Hepatocyte (in vitro differentiated cells): Measurements from ENCODE around the gene OBSCN. TPM values are rescaled to one million over a fixed set of nuclear protein-coding genes. Genes with fewer than 3 reads are reported as not detected.

Source experiments
- DNase-seq: peaks from one replicate; pipeline ENCODE4 v3.0.0-alpha.2; 2016; ENCODE audit warnings: low spot score
- H2AFZ ChIP-seq: fragments of 200-600 bp; sonication (generic); 2 replicates; pipeline ENCODE4 v1.6.0; 2016; ENCODE audit warnings: antibody characterized with exemption, mild to moderate bottlenecking
- H3K27ac ChIP-seq: fragments of 200-600 bp; sonication (generic); 2 replicates; pipeline ENCODE4 v1.5.1; 2016; ENCODE audit warnings: mild to moderate bottlenecking
- H3K27me3 ChIP-seq: fragments of 200-600 bp; sonication (generic); 2 replicates; pipeline ENCODE4 v1.6.1; 2016
- H3K36me3 ChIP-seq: fragments of 200-600 bp; sonication (generic); replicated peaks from 2 replicates; pipeline ENCODE4 v1.5.1; 2016; ENCODE audit warnings: low read depth; ENCODE audit not compliant: insufficient read depth
- H3K4me1 ChIP-seq: fragments of 200-600 bp; sonication (generic); 2 replicates; pipeline ENCODE4 v1.5.1; 2016; ENCODE audit warnings: mild to moderate bottlenecking, moderate library complexity; ENCODE audit not compliant: insufficient read depth
- H3K4me2 ChIP-seq: fragments of 200-600 bp; sonication (generic); 2 replicates; pipeline ENCODE4 v1.6.0; 2016
- H3K4me3 ChIP-seq: fragments of 200-600 bp; sonication (generic); 2 replicates; pipeline ENCODE4 v1.5.1; 2016; ENCODE audit warnings: mild to moderate bottlenecking
- H3K79me2 ChIP-seq: fragments of 200-600 bp; sonication (generic); 2 replicates; pipeline ENCODE4 v1.6.0; 2017; ENCODE audit warnings: mild to moderate bottlenecking
- H3K9me2 ChIP-seq: fragments of 200-600 bp; sonication (generic); replicated peaks from 2 replicates; pipeline ENCODE4 v1.6.0; 2017; ENCODE audit warnings: mild to moderate bottlenecking; ENCODE audit not compliant: insufficient read depth
- H3K9me3 ChIP-seq: fragments of 200-600 bp; sonication (generic); 2 replicates; pipeline ENCODE4 v1.5.1; 2016; ENCODE audit warnings: low read depth, mild to moderate bottlenecking
- H4K20me1 ChIP-seq: fragments of 200-600 bp; sonication (generic); 2 replicates; pipeline ENCODE4 v1.6.0; 2016; ENCODE audit warnings: mild to moderate bottlenecking; ENCODE audit not compliant: insufficient read depth, poor library complexity, severe bottlenecking
- CTCF ChIP-seq: fragments of 200-600 bp; sonication (generic); IDR thresholded peaks from 2 replicates; pipeline ENCODE4 v1.5.1; 2016; ENCODE audit warnings: antibody characterized with exemption, mild to moderate bottlenecking; ENCODE audit not compliant: poor library complexity
- EZH2 ChIP-seq: fragments of 200-600 bp; sonication (generic); IDR thresholded peaks from 2 replicates; pipeline ENCODE4 v1.6.1; 2016; ENCODE audit warnings: antibody characterized with exemption, mild to moderate bottlenecking, borderline replicate concordance
- EZH2phosphoT487 ChIP-seq: fragments of 200-600 bp; sonication (generic); IDR thresholded peaks from one replicate; pipeline ENCODE4 v1.6.1; 2018; ENCODE audit warnings: antibody characterized with exemption, mild to moderate bottlenecking, low read depth, moderate library complexity; ENCODE audit not compliant: unreplicated experiment, severe bottlenecking
- WGBS: methylation state at CpG from one replicate; pipeline ENCODE4 v1.1.6; 2016; ENCODE audit warnings: low lambda C conversion rate; ENCODE audit errors: missing lambda C conversion rate; 5-methylcytosine and 5-hydroxymethylcytosine counted together
- microRNA-seq: library from miRNA; unstranded; fragments of <30 nt; microRNA quantifications from one replicate; pipeline ENCODE4, GENCODE V29; 2017
- polyA plus RNA-seq: library from polyadenylated mRNA; unstranded; fragments of >200 nt; fragmentation: Nextera tagmentation; extraction: Ambion mirVana; gene quantifications from 2 replicates; pipeline ENCODE4 v1.2.1, GENCODE V29; 2016
- total RNA-seq: library from RNA; depleted of rRNA; stranded (reverse); fragments of >200 nt; gene quantifications from 2 replicates; pipeline ENCODE4 v1.2.3, GENCODE V29; 2014

The OBSCN gene
- total and polyA plus RNA-seq, 2 experiments from 2014 or later, result 15.0 to 22.4 TPM

DNA sequence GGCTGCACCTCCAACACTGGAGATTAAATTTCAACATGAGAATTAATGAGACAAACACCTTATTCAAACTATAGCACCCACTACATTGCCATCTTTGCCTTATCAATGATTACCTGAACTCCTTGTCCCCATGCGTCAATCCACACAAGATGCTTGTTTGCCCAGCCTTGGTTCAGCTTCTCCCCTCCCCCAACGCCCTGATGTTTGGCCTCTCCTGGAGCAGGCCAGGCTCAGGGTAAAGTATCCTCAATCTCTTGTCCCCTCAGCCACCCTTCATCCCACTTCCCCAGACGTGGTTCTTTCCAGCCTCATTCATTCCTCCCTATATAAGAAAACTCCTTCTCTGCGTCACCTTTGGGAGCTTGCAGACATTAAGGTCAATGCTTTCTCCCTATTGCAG is 220.6 kb downstream of the OBSCN start:
- Histone ChIP-seq H3K9me2 (no peaks in the 10 kb centered on the region), H3K36me3 (no peaks in the 10 kb centered on the region), H3K9me3 (no peaks in the 10 kb centered on the region), H2AFZ (no peak overlapping the region), H3K4me2 (no peak overlapping the region), H3K79me2 (no peaks in the 10 kb centered on the region), H3K27me3 (no peaks in the 10 kb centered on the region), H3K4me3 (no peak overlapping the region), H3K27ac (no peak overlapping the region), H3K4me1 (peaks cover 9% of the 10 kb centered on the region), H4K20me1 (no peaks in the 10 kb centered on the region)
- DNase-seq, result no peak
- WGBS, result 70% methylated on average over 4 of the region's 4 CpGs
- TF ChIP-seq EZH2phosphoT487 (no peak), EZH2 (no peak), CTCF (no peak)

Small RNA genes within 50 kb of the gene (microRNA-seq; reads per million reads assigned to microRNA genes)
- gene MIR6742, result not detected

Other genes with a start within 250 kb of the OBSCN start
- 0.03 and 0.20 TPM in 2 replicates for gene WNT3A, start 201.0 kb upstream of the OBSCN start, total RNA-seq
- not detected in 2 replicates for gene WNT3A, start 201.0 kb upstream of the OBSCN start, polyA plus RNA-seq
- 249 and 250 TPM in 2 replicates for gene ARF1, start 125.3 kb upstream of the OBSCN start, total RNA-seq
- gene ARF1, start 125.3 kb upstream of the OBSCN start, polyA plus RNA-seq, result 594 and 609 TPM in 2 replicates
- 8.3 and 12.3 TPM in 2 replicates for gene C1orf35, start 104.7 kb upstream of the OBSCN start, total RNA-seq
- gene C1orf35, start 104.7 kb upstream of the OBSCN start, polyA plus RNA-seq, result 24.6 and 31.6 TPM in 2 replicates
- 59.6 and 64.8 TPM in 2 replicates for gene MRPL55, start 98.7 kb upstream of the OBSCN start, total RNA-seq
- gene MRPL55, start 98.7 kb upstream of the OBSCN start, polyA plus RNA-seq, result 122 and 130 TPM in 2 replicates
- 157 and 158 TPM in 2 replicates for gene GUK1, start 67.8 kb upstream of the OBSCN start, total RNA-seq
- 306 and 368 TPM in 2 replicates for gene GUK1, start 67.8 kb upstream of the OBSCN start, polyA plus RNA-seq
- 0.80 and 1.6 TPM in 2 replicates for gene GJC2, start 58.1 kb upstream of the OBSCN start, total RNA-seq
- gene GJC2, start 58.1 kb upstream of the OBSCN start, polyA plus RNA-seq, result 0.40 and 0.63 TPM in 2 replicates
- 5.0 and 5.7 TPM in 2 replicates for gene IBA57, start 42.2 kb upstream of the OBSCN start, total RNA-seq
- gene IBA57, start 42.2 kb upstream of the OBSCN start, polyA plus RNA-seq, result 4.7 and 5.6 TPM in 2 replicates
- 10.4 and 13.8 TPM in 2 replicates for gene TRIM11, start 198.8 kb downstream of the OBSCN start, total RNA-seq
- gene TRIM11, start 198.8 kb downstream of the OBSCN start, polyA plus RNA-seq, result 10.4 and 14.5 TPM in 2 replicates
- 2.1 and 2.4 TPM in 2 replicates for gene TRIM17, start 208.8 kb downstream of the OBSCN start, total RNA-seq
- gene TRIM17, start 208.8 kb downstream of the OBSCN start, polyA plus RNA-seq, result 5.7 and 7.3 TPM in 2 replicates